Mesodermal cell (in vitro differentiated cells): Measurements from ENCODE around the gene MFAP3L.

Source experiments
- H3K27ac ChIP-seq: 2 replicates; pipeline ENCODE4 v1.7.0; 2013; ENCODE audit warnings: mild to moderate bottlenecking, low read depth, low read length, moderate library complexity; ENCODE audit not compliant: severe bottlenecking
- H3K36me3 ChIP-seq: 2 replicates; pipeline ENCODE4 v1.7.1; 2013; ENCODE audit warnings: mild to moderate bottlenecking, low read length, moderate library complexity; ENCODE audit not compliant: control insufficient read depth, insufficient read depth
- H3K4me1 ChIP-seq: one replicate; pipeline ENCODE4 v1.7.1; 2013; ENCODE audit warnings: mild to moderate bottlenecking, low read length; ENCODE audit not compliant: insufficient read depth, control insufficient read depth, poor library complexity, severe bottlenecking
- H3K4me3 ChIP-seq: 2 replicates; pipeline ENCODE4 v1.7.0; 2013; ENCODE audit warnings: low read length, control low read depth, mild to moderate bottlenecking; ENCODE audit not compliant: insufficient read depth, poor library complexity, severe bottlenecking; ENCODE audit errors: extremely low read depth
- H3K9me3 ChIP-seq: 2 replicates; pipeline ENCODE4 v1.7.1; 2013; ENCODE audit warnings: mild to moderate bottlenecking, low read length, moderate library complexity; ENCODE audit not compliant: control insufficient read depth
- WGBS, 2 experiments: methylation state at CpG; one replicate each; pipeline ENCODE4 v1.1.5; 2013; ENCODE audit warnings: missing lambda C conversion rate in 2 of 2; ENCODE audit not compliant: insufficient coverage in 2 of 2; 5-methylcytosine and 5-hydroxymethylcytosine counted together

Gene MFAP3L

DNA sequence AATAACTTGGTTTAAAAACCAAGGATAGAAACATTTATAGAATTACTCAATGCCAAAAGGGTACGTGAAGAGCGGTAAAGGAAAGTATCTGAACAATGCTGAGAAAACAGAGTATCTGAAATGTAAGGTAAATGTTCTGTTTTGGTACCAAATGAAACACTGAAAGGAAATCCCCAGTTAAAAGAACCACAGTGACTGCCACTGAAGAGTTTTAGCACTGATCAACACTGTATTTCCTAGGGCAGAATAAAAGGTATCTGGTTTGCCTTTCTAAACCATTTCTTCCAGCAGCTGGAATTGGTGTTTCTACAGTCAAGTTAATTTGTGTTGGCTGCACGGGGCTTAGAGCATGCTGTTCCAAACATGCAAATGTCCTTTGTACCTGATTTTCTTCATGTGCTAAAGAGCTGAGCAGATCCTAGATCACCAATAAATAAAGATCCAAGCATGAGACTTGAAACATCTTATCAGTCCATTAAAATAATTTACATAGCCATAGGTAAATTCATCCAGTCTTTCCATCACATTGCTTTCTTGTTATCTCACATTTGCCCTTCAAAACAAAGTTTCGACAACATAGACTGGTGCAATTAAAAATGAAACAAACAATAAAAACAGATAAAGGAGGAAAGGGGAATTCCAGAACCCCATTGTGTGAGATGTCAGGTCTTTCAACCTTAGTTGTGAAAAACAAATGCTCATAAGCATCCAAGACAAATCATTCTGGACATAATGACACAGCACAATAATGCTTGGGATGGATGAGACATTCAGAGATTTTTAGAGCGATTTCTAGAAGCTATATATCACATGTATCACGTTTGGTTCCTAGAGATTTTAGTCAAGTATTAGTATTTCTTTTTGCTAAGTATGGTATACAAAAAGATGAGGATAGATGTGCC is 38.6 kb downstream of the MFAP3L start:
- no peak overlapping the region for H3K27ac ChIP-seq
- no peak overlapping the region for H3K4me3 ChIP-seq
- no peaks in the 10 kb centered on the region for H3K36me3 ChIP-seq
- H3K4me1 ChIP-seq, result no peaks in the 10 kb centered on the region
- WGBS, 2 experiments, result 38 to 100% methylated on average over 1 to 2 of the region's 6 CpGs
- H3K9me3 ChIP-seq, result no peaks in the 10 kb centered on the region

DNA sequence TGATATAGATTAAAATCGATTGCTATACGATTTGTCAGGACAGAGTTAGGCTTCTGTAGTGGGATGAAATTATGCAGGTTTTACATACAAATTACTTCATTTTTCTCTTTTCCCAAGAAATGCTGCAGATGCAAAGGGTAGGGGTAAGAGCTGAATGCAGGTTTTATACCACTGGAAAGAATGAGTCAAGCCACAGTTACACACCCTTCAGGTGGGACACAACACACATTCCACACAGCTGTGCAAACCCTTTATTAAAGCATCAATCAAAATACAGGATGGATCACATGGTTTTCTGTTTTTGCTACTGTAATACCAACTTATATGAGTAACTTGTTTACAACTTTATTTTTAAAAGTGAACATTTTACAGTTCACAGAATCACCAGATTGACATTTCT is 39.8 kb downstream of the MFAP3L start:
- Histone ChIP-seq H3K36me3 (no peaks in the 10 kb centered on the region), H3K4me3 (no peak overlapping the region), H3K27ac (no peak overlapping the region), H3K9me3 (no peaks in the 10 kb centered on the region), H3K4me1 (no peaks in the 10 kb centered on the region)
- no CpG with 5 or more reads among the region's 2 CpGs for WGBS, 2 experiments

DNA sequence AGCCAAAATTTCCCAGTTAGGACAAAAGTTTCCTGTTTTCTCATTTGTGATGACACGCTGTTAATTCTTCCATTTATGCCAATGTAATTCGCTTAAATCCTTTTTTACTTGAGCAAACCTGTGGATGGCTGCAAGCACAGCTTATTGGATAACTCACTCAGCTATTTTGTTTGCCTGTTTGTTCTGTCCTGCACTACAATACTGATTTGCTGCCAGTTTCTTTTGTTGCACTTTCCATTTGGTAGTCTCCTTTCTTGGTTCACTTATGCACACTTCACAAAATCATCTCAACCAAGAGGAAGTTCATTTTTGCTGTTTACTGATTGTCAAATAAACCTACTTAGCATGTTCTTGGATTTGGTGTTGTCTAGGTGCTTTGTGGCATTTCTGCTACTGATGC is 40.3 kb downstream of the MFAP3L start:
- WGBS, 2 experiments, result 81 to 92% methylated on average over 2 of the region's 2 CpGs
- Histone ChIP-seq H3K9me3 (no peaks in the 10 kb centered on the region), H3K4me3 (no peak overlapping the region), H3K27ac (no peak overlapping the region), H3K36me3 (no peaks in the 10 kb centered on the region), H3K4me1 (no peaks in the 10 kb centered on the region)

GRCh38 chr4:169984745-169985144 is 41.5 kb downstream of the MFAP3L start:
- Histone ChIP-seq H3K4me3 (no peak overlapping the region), H3K4me1 (no peaks in the 10 kb centered on the region)
- 63 to 83% methylated on average over 2 of the region's 4 CpGs for WGBS, 2 experiments

DNA sequence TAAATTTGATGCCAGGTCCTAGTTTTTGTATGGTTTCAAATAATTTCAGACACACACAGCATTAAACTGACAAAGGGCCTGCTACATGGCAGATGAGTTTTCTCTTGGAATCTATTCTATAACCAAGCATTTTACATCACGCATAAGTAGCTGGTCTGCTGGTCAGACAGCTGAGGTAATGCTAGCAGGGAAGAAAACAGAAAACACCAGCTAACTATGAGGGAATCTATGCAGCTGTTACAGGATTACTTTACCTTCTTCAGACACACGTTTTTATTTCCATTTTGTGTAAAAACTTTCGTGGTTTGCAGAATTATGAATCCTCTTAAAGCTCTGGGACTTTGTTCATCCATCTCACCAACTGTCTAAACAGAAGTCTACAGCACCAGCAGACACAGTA is 42.0 kb downstream of the MFAP3L start:
- no peaks in the 10 kb centered on the region for H3K36me3 ChIP-seq
- no peak overlapping the region for H3K4me3 ChIP-seq
- no peaks in the 10 kb centered on the region for H3K9me3 ChIP-seq
- H3K27ac ChIP-seq, result no peak overlapping the region
- H3K4me1 ChIP-seq, result no peaks in the 10 kb centered on the region
- WGBS, 2 experiments, result 60 to 72% methylated on average over 2 to 3 of the region's 3 CpGs

More at GRCh38 chr4:169984745-169985144, 41.5 kb downstream of the MFAP3L start:
- Histone ChIP-seq H3K9me3 (no peaks in the 10 kb centered on the region), H3K36me3 (no peaks in the 10 kb centered on the region), H3K27ac (no peak overlapping the region)

- 89 to 100% methylated on average over 1 of the region's 1 CpG for WGBS, 2 experiments
- H3K4me3 ChIP-seq, result no peak overlapping the region
- H3K9me3 ChIP-seq, result no peaks in the 10 kb centered on the region
- H3K4me1 ChIP-seq, result no peaks in the 10 kb centered on the region
- no peaks in the 10 kb centered on the region for H3K36me3 ChIP-seq
- no peak overlapping the region for H3K27ac ChIP-seq
Measured at GRCh38 chr4:169976951-169977350, 49.2 kb downstream of the MFAP3L start.

DNA sequence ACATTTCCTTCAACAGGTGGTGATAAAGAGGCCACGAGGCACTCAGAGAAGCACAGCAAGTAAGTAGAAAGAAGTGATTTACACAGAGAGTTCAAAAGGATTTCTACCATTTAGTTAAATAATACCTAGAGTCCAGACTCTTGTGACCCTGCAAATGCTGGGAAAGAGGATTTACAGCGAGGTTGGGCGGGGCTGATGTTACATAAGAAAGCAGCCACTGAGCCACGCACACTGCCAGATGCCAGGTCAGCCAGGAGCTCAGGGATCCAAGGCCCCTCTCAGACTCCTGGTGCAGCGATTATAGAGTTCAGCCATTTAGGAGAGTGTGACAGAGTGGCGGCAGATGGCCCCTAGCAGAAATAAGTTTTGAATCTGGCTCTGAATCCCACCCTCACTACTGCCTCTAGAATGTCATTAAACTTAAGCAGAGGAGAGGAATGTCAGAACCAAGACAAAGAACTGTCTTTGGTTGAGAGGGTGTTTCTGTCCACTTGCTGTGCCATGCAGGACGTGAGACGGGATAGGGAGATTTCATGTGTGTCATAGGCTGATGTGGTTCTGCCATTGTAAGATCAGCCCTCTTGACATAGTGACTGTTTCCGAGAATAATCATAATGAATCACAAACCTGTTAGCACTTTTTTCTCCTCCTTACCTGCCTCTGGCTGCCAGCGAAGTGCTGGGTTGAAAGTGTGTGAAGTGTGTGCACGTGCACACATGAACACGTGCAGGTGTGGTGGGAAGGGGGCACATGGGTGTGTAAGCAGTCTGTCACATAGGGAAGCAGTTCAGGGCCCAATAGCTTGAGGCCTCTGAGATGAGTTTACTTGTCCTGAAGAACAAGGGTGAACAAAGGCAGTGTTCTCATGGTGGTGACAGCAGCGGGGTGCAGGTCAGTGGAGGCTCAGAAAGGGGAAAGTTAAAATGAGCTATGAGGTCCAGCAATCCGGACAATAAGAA is 50.1 kb downstream of the MFAP3L start:
- no peaks in the 10 kb centered on the region for H3K4me1 ChIP-seq
- no peaks in the 10 kb centered on the region for H3K36me3 ChIP-seq
- H3K9me3 ChIP-seq, result no peaks in the 10 kb centered on the region
- no peak overlapping the region for H3K4me3 ChIP-seq
- no peak overlapping the region for H3K27ac ChIP-seq
- 71 to 92% methylated on average over 7 to 9 of the region's 14 CpGs for WGBS, 2 experiments

- no peaks in the 10 kb centered on the region for H3K36me3 ChIP-seq
- no peaks in the 10 kb centered on the region for H3K4me1 ChIP-seq
- H3K27ac ChIP-seq, result no peak overlapping the region
- H3K4me3 ChIP-seq, result no peak overlapping the region
- H3K9me3 ChIP-seq, result no peaks in the 10 kb centered on the region
- WGBS, 2 experiments, result 75 to 80% methylated on average over 1 of the region's 6 CpGs
Measured at GRCh38 chr4:169975131-169975837, 50.9 kb downstream of the MFAP3L start.

GRCh38 chr4:169971456-169972015 is 54.7 kb downstream of the MFAP3L start:
- H3K4me3 ChIP-seq, result no peak overlapping the region
- H3K36me3 ChIP-seq, result no peaks in the 10 kb centered on the region
- no peaks in the 10 kb centered on the region for H3K9me3 ChIP-seq
- H3K27ac ChIP-seq, result no peak overlapping the region
- WGBS, 2 experiments, result 90 to 94% methylated on average over 4 to 8 of the region's 9 CpGs
- H3K4me1 ChIP-seq, result peaks cover 6% of the 10 kb centered on the region

DNA sequence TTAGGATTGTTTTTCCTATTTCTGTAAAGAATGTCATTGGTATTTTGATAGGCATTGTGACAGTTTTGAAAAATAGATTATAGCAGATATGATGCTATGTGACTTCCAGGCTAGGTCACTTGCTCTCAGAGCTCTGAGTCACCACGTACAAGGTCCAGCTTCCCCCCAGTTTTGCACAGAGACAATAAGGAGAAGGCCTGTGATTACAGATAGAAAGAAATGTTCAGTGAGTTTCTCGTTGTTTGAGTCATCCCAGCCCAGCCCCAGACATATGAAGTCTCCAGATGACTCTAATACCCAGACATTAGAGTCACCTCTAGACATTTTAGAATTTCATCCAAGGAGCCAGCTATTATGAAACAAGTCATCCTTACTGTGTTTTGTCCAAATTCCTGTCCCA is 57.2 kb downstream of the MFAP3L start:
- Histone ChIP-seq H3K4me1 (peaks cover 6% of the 10 kb centered on the region), H3K27ac (no peak overlapping the region), H3K9me3 (no peaks in the 10 kb centered on the region), H3K36me3 (no peaks in the 10 kb centered on the region), H3K4me3 (no peak overlapping the region)
- 90 to 100% methylated on average over 1 of the region's 2 CpGs for WGBS, 2 experiments
